ENCODE results near the gene SLC22A5.

DNA sequence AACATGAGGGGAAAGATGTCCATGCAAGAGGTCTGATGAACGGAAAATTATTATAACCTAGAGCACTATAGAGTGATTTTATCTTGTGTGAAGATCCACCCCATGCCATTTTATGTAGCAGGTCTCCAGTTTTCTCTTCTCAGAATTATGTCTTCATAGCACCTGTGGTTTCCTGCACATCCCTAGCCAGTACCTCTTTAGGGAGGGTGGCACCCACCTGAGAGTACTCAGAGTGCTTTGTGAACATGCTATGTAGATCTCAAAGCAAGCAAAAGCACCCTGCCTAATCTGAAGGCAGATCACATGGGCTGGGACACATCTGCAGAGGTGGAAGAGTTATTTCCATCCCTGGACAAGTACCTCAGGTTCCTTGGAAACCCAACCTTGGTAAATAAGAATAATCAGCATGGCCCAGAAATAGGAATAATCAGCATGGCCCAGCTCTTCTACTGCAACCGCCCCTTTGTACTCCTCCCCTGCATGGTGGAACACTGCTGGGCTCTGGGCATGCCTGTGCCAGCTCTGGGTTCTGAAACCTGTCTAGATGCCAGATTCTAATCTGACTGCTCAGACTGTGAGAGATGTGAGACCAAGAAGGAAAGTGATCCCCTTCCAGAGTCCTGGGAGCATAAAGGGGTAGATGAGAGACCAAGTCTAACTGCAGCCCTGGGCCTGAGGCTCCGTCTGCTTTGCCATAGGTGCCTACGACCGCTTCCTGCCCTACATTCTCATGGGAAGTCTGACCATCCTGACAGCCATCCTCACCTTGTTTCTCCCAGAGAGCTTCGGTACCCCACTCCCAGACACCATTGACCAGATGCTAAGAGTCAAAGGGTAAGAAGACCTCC is 23.7 kb downstream of the SLC22A5 start:
- TF ChIP-seq, protein P1, sequence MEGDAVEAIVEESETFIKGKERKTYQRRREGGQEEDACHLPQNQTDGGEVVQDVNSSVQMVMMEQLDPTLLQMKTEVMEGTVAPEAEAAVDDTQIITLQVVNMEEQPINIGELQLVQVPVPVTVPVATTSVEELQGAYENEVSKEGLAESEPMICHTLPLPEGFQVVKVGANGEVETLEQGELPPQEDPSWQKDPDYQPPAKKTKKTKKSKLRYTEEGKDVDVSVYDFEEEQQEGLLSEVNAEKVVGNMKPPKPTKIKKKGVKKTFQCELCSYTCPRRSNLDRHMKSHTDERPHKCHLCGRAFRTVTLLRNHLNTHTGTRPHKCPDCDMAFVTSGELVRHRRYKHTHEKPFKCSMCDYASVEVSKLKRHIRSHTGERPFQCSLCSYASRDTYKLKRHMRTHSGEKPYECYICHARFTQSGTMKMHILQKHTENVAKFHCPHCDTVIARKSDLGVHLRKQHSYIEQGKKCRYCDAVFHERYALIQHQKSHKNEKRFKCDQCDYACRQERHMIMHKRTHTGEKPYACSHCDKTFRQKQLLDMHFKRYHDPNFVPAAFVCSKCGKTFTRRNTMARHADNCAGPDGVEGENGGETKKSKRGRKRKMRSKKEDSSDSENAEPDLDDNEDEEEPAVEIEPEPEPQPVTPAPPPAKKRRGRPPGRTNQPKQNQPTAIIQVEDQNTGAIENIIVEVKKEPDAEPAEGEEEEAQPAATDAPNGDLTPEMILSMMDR (conservative IDR thresholded peaks at IDR 0.05; ENCODE audit: low read length): no peak
- no peak for TF ChIP-seq EZH2phosphoT487 (IDR thresholded peaks at IDR 0.05; ENCODE audit: borderline replicate concordance, low read depth, low read length)

Data from OCI-LY7 (cell line).